GM21526 (cell line): Measurements from ENCODE around the gene ADAMTS7.
"Not testable (repeated sequence)": the region's sequence is repeated elsewhere in the genome, so short reads cannot be mapped to it uniquely, and the experiment has no call there.

Experiments
- ATAC-seq: cut with Tn5 transposase; IDR thresholded peaks from one replicate; pipeline ENCODE4 v1.9.1; 2021; ENCODE audit warnings: moderate library complexity; ENCODE audit not compliant: unreplicated experiment, low FRiP score

ADAMTS7 gene

DNA sequence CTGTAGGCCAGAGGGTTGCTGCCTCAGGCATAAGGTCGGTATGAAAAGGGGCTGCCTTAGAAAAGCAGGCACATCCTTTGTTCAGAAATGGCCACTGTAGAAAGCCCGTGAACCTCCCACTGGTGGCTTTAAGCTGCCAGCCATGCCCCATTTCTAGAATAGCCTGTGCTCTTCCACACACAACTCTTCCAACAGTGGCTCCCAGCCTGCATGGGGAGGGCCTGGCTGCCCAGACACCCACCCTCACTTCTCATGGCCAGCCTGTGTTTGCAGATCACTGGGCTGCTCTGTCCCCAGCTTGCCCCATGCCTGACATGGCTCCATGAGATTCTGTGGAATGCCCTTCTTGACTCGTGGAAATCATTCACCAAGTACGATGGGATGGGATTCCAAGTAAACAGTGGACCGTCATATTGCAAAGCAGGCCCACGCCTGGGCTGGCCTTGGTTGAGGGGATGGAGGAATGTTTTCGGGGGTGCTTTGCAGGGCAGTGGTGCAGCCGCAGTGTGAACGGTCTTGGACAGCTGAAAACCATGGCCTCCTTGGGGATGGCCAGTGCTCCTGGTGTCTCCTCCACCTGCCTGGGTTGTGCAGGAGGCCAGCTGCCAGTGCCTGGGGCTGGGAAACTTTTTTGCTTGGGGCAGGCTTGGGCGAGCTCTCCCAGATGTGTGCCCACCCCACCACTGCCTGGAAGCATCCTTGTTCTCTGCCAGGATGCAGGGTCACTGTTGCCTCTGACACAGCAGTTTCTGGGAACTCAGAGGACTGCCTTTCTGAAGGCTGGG lies 57.3 kb downstream of the ADAMTS7 start:
- not testable (repeated sequence) for ATAC-seq

DNA sequence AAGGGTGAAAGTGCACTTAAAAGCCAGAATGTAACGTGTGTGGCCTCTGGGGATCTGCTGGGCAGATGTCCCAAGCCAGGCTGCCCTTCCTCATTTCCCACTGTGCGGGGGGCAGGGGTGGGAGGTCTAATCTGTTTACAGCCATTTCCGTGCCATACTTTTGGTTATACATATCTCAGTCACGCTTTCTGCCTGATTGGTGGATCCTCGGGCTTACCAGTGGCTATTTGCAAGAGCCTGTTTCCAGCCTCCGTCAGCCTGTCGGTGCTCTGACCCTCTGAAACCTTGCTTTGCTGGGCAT lies 58.0 kb downstream of the ADAMTS7 start:
- not testable (repeated sequence) for ATAC-seq

DNA sequence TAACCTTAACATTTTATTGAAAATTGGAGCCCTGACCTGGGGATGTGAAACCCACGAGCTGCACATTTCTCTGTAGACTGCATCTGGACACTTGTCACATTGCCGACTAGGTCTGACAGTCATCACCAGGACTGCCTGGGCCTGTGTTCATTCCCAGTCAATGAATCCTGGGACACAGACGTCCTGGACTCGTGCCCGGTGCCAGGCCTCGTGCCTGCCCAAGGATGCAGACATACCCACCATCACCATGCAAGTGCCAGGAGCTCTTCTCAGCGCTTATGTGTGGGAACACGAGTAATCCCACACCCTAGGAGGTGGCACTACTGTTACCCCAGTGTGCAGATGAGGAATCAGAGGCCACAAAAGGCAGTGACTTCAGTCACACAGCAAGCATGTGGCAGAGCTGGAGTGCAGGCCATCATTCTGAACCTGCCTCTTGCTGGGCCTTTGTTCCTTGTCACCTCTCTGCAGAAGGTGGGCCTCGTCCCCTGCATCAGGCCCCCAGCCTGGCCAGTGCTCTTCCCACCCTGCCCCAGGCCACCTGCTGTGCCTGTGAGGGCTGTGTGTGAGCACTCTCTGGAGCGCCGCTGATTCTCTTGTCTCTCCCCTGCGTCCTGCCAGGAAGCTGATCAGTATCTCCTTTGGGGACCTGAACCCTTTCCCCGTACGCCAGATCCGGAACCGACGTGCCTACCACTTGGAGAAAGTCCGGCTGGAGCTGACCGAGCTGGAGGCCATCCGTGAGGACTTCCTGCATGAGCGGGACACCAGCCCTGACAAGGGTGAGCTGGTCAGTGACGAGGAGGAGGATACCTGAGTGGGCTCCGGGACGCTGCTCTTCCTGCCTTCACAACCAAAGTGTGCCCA lies 58.5 kb downstream of the ADAMTS7 start:
- ATAC-seq, result no peak

DNA sequence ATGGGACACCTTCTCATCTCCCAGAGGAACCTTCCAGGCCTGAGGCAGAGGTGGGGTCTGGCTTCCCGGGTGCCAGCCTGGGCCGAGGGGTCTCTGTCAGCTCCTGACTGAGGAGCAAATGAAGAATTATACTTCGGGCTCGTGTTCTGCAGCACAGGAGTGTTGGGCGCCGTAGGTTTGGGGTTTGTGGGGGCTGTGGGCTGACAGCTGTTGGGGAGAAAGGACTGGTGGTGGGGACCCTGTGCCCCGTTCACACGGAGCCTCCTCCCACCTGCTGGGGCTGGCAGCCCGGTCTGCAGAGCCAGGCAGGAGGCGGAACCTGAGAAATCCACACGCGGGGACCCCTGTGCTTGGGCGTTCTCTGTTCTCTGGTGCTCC lies 59.7 kb downstream of the ADAMTS7 start:
- ATAC-seq, result no peak

DNA sequence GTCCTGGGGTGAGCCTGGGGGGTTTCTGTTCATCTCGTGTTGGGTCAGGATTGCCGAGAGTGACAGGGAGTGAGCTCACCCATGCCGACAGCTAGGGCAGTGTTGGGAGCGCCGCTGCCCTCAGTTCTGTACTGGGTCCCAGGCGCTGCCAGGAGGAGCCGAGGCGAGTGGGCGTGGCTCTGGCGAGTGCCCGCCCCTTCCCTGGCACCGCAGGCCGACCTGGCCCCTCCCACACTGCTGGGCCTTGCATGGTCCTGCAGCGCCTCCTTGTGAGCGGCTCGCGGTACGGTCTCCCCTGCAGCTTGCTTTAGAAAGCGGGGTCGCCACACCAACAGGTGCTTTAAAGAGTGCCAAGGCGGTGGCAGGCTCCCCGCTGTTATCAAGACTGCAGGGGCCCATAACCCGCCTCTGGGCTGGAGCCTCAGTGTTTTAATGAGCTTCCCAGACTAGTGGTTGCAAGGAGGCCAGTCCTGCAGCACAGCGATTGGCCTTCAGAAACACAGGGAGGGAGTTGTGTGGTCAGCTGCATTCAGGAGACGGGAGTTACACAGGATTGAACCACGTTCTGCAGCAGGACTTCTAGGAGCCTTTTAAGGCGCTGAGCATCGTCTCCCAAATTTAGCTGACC lies 60.2 kb downstream of the ADAMTS7 start:
- peak; percentile 73 for ATAC-seq

DNA sequence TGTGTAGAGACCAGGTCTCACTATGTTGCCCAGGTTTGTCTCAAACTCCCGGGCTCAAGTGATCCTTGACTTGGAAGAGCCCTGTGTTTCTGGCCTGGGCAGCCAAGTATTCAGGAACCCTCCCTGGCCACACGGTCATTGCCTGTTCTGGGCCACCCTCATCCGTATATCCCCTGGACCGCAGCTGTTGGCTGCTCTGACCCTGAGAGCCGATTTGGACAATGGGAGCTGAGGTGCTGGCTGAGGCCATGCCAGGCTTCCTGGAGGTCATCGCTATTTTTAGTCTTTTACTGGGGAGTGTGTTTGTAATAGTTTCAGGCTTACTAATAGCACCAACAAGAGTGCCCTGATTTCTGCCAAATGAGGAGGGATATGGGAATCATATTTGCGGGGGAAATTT lies 60.7 kb downstream of the ADAMTS7 start:
- no peak for ATAC-seq

DNA sequence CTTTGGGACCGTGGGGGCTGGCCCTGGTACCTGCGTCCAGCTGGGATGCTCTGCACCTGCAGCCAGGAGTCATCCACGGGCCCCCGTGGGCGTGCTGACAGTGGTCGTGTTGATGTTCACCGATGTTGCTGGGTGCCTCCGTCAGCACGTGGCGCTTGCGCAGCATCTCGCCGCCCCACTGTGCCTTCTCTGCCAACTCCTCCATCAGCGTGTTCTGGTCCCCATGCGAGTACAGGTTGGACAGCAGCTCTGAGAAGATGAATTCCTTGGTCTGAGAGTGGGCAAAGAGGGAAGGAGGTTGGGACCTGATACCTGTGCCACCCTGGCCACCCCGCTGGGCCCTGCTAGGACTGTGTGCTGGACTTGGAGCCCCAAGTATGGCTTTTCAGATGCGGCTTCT lies 61.4 kb downstream of the ADAMTS7 start:
- ATAC-seq, result no peak

DNA sequence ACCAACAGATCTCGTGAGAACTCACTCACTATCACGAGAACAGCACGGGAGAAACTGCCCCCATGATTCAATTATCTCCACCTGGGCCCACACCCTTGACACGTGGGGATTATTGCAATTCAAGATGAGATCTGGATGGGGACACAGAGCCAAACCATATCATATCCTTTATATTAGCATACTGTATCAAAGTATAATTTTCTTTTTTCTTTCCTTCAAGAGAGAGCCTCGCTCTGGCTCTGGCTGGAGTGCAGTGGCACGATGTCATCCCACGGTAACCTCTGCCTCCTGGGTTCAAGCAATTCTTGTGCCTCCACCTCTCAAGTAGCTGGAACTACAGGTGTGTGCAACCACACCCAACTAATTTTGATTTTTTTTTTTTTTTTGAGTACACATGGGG lies 63.4 kb downstream of the ADAMTS7 start:
- not testable (repeated sequence) for ATAC-seq

DNA sequence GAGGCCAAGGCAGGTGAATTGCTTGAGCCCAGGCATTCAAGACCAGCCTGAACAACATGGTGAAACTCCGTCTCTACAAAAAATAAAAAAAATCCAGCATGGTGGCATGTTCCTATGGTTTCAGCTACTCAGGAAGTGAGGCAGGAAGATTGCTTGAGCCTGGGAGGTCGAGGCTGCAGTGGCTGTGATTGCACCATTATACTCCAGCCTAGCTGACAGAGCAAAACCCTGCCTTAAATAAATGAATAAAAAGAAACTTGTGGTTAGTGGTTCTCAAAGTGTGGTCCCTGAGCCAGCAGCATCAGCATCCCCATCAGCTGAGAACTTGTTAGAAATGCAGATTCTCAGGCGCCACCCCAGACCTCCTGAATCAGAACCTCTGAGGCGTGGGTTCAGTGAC lies 69.6 kb downstream of the ADAMTS7 start:
- ATAC-seq, result not testable (repeated sequence)

DNA sequence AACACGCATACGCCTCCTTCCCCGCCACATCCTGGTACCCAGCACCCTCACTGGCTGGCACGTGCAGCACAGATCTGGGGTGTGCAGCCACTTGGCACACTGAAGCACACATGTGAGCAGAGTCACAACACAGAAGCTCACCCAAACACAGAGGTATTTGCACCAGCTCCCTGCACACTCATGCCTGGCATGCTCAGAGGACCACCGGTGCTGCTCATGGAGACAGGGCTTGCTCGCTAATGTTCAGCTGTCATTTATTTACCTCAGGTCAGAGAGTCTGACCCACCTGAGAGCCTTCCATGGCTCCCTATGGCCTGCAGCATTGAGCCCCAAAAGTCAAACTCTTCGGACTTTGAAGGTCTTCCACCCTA lies 70.4 kb downstream of the ADAMTS7 start:
- no peak for ATAC-seq

DNA sequence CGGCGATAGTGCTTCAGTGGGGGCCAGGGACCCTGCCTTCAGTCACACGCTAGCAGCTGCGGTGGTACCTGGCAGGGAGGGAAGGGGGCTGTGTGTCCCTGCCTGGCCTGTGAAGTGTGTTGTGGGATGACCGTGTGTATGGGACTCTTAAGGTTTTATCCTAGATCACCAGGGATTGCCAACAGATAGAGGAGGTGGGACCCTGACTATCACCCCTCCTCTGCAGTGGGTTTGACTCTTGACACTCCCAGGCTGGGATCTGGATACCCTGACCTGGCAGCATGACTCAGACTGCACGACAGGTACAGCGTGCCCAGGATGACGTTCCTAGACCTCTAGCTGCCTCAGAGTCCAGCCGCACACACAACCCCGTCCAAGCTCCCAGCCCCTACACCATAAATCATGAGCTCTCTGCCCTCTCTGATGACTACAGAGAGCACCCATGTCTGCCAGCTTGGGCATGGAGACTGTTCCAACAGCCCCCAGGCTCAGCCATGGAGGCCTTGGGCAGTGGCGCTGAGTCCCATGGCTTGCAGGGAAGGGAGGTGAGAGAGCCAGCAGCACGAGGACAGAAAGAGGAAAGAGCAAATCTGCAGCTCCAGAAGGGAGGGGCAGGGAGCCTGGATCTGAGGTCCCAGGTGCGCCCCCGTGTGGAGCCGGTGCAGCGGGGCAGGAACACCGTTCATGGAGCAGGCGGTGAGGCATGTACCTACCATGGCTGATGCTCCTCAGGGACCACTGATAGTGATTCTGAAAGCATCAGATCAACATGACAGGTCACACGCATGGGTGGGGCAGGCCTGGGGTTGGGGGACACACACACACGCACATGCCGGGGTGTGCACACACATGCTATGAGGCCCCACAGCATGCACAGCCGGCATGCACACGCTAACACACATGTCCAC lies 71.0 kb downstream of the ADAMTS7 start:
- no peak for ATAC-seq

DNA sequence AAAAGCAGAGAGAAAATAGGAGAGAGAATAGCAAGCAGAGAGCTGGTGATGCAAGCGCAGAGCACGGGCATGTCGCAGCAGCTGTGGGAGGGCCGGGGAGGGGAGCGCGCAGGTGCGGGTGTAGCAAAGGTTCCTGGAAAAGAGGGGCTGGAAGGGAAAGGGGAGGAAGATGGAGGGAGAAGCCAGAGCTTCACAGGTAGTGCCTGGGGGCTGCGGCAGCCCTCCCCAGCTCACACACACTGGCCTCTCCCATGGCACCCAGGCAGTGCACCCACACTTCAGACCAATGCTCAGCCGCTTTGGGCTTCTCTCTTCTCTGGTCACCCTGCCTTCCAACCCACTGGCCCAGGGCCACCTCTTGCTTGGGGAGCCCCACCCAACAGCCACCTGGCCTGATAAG lies 72.1 kb downstream of the ADAMTS7 start:
- ATAC-seq, result no peak

DNA sequence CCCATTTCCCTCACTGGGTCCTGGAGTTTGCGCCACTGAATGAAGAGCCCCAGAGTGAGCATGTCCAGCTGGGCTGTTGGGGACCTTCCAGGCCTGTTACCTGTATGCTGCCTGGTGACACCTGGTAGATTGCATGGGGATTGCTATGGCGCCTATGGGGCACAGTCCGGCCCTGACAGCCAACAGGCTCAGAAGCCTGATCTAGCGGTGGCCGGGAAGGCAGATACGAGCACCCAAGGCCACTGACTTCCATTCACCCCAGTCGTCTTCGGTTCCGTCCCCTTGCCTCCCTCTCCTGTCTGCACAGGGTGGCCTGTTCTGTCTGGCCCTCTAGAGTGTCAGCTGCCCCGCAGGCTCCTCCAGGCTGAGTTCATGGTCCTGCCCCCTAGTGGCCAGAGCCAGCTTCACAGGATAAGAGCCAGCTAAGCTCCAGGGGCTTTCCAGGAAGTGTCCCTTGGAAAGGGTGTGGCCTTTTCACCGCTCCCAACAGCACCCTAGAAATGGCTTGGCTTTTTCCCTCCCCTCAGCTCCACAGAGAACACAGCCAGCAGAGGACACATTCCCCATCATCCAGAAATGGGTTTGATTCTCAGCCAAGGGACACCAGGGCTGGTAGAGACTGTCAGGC lies 73.2 kb downstream of the ADAMTS7 start:
- ATAC-seq, result not testable (repeated sequence)

DNA sequence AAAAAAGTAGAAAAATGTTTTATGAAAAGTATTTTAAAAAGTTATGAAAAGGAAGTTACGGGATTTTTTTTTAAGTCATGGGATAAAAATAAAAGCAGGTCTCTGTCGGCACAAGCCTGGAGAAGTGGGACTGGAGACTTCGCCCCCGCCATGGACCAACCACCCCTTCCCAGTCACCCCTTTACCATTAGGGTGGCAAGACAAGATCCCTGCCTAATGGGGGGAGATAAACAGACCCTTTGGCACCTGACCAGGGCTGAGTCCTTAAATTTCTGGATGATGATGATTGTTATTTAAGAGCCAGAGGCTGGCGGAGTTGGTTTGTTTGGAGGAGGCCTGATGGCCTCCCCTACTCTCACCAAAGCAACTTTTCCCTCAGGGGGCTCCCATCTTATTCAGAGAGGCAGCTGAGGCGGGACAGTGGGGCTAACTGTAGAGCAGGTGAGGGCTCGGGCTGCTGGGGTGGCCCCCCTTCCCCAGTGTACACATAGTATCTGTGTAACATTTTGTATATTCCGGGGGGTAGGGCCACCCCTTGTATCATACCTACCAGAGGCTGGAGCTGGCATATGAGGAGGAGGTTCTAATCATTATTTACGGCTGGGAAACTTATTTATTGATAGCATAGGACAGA lies 74.0 kb downstream of the ADAMTS7 start:
- no peak for ATAC-seq

DNA sequence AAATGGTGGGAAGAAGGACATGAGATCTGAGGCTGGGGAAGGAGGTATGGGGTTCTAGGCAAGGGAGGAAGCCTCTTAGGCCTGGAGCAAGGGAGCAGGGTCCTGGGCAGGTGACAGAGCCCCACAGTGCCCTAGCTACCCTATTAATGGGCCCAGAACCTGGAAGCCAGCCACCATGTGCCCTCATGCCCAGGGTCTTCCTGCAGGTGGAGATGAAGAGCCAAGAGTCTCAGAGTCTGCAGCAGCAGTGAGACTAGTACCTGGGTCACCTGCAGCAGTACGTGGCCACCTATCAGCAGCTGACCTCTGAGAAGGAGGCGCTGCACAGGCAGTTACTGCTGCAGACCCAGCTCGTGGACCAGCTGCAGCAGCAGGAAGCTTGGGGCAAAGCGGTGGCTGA lies 75.0 kb downstream of the ADAMTS7 start:
- not testable (repeated sequence) for ATAC-seq

DNA sequence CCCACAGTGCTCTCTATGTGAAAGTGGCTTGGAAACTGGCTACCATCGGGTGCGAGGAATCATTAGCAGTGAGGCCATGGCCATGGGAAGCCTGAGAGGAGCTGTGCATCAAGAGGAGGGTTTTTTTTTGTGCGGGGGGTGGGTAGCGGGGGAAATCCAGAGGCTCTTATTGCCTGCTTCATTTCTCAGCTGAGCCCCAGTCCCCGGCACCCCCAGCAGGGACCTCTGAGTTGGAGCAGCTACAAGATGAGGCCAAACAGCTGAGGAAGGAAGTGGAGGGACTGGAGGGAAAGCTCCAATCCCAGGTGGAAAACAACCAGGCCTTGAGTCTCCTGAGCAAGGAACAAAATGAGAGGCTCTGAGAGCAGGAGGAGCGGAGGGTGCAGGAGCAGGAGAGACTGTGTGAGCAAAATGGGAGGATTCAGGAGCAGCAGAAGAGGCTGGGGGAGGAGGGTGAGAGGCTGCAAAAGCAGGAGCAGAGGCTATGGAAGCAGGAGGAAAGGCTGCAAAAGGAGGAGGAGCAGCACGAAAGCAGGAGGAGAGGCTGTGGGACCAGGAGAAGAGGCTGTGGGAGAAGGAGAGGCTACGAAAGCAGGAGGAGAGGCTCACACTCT lies 76.7 kb downstream of the ADAMTS7 start:
- ATAC-seq, result no peak

DNA sequence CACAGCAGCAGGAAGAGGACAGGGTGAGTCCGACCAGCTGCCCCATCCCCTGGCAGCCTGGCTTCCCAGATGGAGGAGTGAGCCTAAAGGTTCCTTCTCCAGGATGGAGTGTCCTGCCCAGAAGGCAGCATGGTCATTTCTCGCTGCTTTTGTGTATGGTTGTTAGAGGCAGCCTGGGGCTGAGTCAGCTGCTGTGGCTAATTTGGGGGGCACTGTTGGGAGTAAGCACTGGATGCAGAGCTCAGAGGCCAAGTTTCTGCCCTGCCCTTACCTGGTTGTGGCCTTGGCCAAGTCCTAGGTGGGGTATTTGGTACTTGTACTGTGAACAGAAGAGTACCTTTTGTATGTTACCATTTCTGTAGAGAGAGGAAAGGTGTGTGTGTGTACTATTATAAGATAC lies 78.6 kb downstream of the ADAMTS7 start:
- ATAC-seq, result no peak

DNA sequence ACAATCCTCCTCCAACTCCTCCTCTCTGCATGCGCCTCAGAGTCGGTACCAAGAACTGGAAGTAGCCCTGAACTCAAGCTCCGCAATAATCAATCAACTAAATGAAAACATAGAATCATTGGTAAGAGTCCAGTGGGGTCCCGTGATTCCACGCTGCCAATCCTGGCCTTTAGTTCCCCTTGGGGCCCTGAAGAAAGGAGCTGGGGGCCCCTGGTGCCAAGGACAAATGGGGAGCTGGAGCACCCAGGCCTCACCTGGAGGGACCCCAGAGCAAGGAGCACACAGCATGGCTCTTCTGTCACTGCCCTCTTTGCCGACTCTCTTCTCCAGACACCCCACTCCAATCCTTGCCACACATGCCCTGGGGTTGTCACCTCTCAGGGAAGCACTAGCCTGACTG lies 80.3 kb downstream of the ADAMTS7 start:
- no peak for ATAC-seq

DNA sequence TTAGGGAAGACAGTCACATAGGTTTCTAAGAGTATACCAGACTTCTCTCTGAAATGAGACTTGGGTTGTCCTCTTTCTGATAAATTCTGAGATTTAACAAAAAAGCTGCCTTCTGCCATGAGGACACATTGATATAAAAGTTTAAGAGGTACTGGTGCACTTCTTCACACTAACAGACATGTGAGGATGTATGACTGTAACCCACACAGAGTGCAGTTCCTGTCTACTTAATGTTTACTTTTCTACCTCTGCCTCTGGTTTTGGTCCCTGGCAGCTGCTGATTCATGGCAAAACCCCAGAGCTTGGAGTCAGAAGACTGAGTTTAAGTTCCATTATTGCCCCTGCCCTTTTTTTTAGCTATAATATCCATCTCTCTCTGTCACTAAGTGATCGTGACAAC lies 82.8 kb downstream of the ADAMTS7 start:
- not testable (repeated sequence) for ATAC-seq
